NOMO-1 (cell line): ENCODE data around the gene CIB4.

ENCODE experiments used
- DNase-seq, 2 experiments: peaks; one replicate each; lab custom pipeline; 2025; ENCODE audit not compliant: unreplicated experiment in 2 of 2; lab: John Stamatoyannopoulos, UW

CIB4 gene

DNA sequence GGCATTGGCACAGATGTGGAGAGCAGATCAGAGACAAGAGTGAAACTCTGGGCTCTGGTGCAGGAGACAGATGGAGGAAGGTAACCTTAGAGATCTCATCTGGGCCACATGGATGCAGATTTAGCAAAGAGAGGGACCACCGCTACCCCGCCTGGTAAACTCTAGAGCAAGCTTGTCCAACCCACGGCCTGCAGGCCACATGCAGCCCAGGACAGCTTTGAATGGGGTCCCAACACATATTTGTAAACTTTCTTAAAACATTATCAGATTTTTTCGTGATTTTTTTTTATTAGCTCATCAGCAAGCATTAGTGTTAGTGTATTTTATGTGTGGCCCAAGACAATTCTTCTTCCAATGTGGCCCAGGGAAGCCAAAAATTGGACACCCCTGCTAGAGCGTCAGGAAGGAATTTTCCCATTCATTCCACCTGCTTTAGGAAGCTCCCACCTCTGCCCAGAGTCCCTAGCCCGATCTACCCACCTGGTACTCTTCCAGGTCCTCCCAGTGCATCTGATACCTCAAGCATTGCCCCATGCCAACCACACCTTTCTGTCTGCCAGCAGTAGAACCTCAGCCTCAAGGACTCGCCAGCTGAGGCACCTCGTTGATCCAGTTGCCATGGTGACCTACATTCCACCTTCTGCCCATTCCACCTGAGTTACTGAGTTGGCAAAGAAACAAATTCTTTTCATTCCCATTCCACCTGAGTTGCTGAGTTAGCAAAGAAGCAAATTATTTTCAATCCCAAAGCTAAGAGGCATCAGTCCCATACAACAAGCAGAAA lies at the start of gene CIB4:
CIB4 (minus strand) TSS at position 586 of the 784 bp plus-strand sequence; CDS start at position 534, 52 bp downstream.
- no peak for DNase-seq

DNA sequence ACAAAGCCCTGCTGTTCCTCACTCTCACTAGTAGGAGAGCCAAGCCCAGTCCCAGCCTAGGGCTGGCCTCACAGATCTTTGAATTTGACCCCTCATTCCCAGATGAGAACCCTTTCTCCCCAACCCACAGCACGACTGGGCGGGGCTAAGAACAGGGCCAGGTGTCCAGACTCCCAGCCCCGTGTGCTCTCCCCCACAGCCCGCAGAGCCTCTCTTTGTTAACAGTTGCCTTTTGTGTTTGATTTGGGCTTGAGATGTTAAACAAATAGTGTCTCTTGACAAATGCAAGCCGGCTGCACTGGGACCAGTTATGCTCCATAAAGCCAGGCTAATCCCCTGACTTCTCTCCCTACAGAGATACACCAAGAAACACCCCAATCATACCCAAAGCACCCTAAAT lies 46.6 kb upstream of the CIB4 start:
- no peak for DNase-seq

DNA sequence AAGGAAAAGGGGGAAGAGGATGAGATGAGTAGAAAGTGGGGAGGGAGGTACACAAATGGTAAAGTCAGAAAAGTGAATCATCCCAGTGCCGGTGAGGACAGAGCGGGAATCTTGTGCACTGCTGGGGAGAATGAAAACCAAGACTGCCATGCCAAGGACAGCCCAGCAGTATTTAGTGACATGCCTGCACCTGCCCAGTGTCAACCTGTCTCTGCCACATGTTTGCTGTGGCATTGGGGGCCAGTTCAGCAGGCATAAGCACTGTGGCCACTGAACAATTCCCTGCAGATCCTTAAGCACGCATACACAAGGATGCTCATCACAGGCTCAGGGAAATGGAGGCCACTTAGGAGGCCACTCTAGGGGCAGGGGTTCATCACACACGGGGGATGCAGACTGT lies 46.2 kb upstream of the CIB4 start:
- DNase-seq = no peak

- DNase-seq = peak in 1 of 2 experiments; percentile 5
Observed at GRCh38 chr2:26685989-26686839, 45.0 kb upstream of the CIB4 start.

DNA sequence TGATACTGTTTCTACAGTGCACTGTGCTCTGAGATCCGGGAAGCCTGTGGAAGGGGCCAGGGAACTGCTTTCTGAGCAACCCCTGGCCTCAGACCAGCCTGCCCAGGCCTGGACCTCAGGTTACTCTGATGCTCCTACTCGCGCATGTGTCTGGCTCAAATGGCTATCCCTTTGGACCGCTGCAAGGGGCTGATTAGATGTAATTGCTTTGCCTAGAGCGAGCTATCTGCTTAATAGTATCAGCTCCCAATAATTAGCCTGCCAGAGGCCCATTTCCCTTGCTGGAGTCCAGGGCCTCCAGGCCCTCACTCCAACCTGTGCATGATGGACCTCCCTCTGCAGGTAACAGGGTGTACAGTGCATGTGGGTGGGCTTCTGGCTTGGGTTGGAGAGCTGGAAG lies 44.2 kb upstream of the CIB4 start:
- DNase-seq = no peak

- no peak for DNase-seq
Observed at GRCh38 chr2:26683583-26683982, 42.4 kb upstream of the CIB4 start.

GRCh38 chr2:26682155-26682554 lies 41.0 kb upstream of the CIB4 start:
- no peak for DNase-seq

GRCh38 chr2:26681656-26682055 lies 40.5 kb upstream of the CIB4 start:
- no peak for DNase-seq

GRCh38 chr2:26679867-26680266 lies 38.7 kb upstream of the CIB4 start:
- DNase-seq = no peak

- no peak for DNase-seq
Observed at GRCh38 chr2:26678035-26678434, 36.9 kb upstream of the CIB4 start.

- DNase-seq = no peak
Observed at GRCh38 chr2:26675651-26676255, 34.6 kb upstream of the CIB4 start.

DNA sequence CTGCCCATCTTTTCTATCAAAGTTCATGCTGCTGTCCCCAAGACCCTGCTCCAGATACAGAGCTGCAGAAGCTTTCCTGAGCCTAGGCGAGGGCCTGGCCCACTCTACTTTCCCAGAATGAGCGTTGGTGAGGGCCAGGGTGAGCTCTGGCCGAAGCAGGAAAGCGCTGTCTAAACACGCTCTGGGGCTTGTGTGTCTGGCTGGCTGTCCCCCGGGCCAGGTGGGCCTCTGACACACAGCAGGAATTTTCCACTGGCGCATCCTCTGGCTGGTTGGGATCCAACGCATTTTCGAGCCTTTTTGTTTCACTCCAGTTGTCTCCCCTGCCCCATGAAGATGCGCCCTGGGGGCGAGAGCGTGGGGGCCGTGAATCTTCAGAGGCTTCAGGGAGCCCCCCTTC lies 33.6 kb upstream of the CIB4 start:
- no peak for DNase-seq

DNA sequence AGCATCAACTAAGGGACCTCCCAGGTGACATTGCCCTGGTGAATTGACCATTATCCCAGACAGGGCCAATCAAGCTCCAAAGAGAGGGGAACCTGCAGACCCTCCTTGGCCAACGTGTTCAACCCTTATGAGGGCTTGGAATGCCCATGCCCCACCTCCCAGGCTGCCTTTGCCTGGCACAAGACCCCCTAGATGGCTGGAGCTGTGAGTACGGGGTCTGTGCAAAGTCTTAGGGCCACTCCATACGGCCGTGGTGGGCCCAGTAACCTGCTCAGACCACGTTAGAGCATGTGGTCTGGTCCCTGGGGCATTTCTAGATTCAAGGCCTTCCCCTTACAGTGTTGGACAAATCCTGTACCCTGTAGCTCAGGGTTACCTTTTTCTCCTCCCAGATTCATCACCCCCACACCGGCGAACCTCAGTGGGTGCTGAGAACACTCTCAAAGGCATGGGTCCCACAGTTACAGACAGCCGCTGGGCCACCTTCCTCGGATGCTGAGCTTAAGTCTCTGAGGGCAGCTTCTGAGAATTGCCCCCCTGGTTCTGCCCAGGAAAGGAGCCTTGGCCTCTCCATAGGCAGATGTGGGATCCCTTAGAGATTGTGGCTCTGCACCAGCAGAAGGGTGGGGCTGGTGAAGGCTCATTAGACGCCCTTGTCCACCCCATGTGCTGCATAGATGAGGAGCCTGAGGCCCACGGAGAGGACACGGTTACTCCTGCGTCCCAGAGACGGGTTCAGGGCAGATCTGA lies 33.0 kb upstream of the CIB4 start:
- no peak for DNase-seq

DNA sequence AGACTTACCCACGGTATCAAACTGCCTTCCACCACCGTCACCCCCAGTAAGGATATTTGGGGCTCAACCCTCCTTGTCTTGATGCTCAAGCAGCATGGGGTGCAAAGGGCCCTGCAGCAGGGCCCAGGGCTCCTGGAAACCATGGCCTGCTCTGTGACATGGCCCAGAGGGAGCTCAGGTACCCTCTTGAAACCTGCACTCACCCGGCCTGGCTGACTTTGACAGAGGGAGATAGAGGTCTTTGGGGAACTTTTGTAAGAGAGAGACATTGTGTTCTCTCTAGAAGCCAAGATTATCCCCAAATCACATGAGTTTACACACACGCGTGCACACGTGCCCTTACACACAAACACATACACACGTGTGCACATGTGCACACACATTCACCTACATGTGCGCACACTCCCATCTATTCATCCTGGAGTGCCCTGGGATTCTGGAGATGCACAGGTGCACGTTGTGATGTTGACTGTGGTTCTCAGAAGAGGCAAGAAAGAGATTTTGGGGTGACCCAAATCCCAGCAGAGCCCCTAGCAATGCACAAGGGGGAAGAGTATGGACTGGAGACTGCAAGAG lies 31.7 kb upstream of the CIB4 start:
- DNase-seq = no peak

DNA sequence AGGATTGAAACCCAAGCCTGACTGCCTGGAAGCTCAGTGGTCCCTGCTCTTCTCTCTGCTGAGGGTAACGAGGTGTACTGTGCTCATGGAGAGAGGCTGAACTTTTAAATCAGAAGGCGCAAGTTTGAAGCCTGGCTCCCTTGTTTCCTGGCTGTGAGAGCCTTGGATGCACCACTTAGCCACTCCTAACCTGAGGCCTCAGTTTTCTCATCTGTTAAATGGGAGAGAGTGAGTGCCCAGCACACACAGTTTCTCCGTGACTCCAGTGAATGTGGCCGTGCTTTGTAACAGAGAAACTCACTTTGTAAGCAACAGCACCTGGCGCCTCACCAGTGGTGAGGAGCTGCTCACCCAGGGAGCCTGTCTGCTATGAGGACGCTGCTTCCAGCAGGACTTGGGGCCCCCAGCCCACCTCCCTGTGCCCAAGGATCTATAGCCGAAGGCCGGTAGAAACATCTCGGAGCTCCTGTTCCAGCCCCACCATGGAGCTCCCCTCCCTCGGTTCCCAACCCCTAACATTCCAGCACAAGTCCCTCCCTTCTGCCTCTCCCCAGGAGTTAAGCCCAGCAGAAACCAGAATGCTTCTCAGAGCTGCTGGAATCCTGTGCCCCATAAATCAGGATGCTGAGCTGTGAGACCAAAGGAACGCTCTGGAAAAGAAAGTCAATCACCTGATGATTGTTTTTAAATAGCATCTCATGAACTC lies 31.1 kb upstream of the CIB4 start:
- DNase-seq = no peak

- DNase-seq = no peak
Observed at GRCh38 chr2:26671691-26672090, 30.5 kb upstream of the CIB4 start.

- DNase-seq = no peak
Observed at GRCh38 chr2:26670931-26671460, 29.8 kb upstream of the CIB4 start.

DNA sequence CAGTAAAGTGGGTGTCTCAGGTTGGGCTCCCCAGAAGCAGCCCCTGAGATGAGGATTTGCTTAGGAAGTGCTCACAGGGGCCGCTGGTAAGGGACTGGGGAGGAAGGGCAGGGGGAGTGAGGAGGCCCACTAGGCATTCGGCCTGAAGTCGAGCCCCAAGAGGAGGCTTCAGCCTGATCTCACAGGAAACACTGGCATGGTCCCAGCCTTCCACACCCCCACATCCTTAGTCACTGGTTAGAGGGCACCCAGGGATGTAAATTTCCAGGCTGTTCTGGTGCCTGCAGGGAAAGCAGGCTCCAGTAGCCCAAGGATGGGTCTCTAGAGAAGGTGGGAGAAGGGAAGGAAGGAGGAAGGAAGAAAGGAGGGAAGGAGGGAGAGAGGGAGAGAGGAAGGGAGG lies 29.0 kb upstream of the CIB4 start:
- DNase-seq = no peak

DNA sequence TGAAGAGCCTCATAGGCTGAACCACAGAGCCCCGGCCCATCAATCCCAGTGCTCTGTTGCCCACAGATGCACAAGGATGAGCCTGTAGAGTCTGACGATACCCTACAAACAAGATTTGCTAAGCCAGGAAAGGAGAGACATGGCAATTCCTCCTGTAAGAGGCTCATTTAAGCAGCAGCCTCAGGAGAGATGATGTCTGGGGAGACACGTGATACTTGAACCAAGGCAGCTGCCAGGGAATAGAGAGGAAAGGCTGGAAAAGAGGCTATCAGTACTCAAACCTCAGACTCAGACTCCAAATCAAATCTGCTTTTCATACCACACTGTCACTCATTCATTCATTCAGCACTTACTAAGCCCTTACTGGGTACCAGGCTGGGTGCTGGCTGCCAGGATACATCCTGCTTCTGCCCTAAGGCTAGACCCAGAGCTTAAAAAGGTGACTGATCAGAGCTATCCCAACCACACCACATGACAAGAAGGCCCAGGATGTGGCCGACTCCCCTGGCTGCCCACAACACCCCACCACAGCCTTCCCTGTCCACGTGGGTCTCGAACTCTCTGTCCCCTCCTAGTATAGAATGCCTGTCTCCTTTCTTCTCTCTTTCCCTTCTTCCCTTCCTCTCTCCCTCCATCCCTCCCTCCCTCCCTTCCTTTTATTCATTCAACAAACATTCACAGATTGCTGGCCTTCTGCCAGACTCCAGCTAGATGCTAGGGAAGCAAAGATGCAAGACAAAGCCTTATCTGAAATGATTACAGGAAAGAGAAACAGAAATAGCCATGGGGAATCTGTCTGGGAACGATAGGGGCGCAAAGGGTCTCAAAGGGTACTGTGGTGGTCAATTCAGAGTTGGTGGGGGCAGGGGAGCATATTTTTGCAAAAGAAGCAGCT lies 27.9 kb upstream of the CIB4 start:
- no peak for DNase-seq
